HL-60/S4 (cell line): Measurements from ENCODE around the gene HSF4.

ENCODE experiments used
- in situ Hi-C: fragments of 300-500 bp; cut with MboI; formaldehyde crosslinking; loops from 2 replicates; pipeline ENCODE4 v1.14.3; 2022; ENCODE audit warnings: low sequenced_read_pairs

HSF4 gene

DNA sequence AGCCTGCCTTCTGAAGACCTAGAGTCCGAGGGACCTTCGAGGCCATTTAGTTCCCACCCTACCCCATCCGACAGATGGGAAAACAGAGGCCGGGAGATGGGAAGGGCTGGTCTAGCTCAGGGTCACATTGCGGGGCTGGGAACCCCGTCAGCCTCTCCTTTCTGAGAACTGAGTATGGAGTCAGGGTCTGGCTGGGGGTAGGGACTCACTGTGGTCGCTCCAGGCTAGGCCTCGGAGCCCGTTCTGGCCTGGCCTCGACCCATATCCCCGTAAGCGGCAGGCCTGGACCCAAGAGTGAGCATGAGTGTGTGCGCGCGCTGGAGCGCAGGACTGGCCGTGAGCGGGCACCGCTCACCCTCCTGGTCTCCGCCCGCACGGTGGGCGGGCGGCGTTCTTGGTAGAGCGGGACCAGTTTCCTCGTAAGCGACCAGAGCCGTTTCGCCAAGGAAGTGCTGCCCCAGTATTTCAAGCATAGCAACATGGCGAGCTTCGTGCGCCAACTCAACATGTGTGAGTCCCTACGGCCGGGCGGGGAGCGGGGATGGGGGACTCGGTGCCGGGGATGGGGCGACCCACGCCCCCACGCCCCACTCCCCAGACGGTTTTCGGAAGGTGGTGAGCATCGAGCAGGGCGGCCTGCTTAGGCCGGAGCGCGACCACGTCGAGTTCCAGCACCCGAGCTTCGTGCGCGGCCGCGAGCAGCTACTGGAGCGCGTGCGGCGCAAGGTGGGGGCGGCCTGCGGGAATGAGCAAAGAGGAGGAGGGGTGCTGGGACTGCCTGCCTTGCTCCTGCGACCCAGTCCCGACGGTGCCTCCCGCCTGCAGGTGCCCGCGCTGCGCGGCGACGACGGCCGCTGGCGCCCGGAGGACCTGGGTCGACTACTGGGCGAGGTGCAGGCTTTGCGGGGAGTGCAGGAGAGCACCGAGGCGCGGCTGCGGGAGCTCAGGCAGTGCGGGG is 855 bp downstream of the HSF4 start:
- in situ Hi-C loops: no loop called here

DNA sequence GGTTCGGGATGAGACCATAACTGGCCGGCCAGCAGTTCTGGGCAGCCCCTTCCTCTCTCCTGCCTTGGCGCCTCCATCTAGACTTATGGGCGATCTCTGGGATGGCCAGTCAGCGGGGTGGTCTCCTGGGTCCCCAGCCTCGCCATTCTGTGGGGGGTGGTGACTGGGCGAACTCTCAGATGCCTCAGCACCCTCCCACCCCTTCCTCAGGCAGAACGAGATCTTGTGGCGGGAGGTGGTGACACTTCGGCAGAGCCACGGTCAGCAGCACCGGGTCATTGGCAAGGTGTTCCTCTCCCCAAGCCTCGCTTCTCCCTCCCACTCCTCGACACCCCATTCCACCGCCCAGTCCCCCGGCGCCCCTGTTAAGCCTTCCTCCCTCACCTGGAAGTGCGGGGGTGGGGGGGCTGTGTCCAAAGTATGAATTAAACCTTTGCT is 1.6 kb downstream of the HSF4 start:
- in situ Hi-C loops: no loop called here

DNA sequence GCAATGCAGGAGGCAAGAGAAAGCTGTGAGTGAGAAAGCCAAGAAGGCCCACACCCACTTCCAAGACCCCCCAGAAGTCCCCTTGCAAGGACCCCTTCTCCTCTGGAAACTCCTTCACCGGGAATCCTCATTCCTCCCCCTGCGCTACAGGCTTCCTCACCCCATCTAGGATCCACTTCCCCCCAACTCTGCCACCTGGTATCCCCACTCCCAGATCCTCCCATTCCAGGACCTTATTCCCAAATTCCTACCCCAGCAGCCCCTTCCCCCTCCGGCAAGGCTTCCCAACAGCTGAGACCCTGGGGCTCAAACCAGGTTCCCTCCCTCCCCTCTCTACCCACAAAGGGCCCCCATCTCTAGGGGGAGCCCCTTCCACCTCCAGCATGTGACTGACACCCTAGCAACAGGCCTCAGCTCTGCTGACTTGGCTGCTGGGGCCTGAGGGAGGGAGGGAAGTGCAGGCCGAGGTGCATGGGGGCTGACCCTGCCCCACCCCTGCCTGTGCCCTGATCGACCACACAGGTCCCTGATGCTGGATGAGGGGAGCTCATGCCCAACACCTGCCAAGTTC is 2.1 kb downstream of the HSF4 start:
- in situ Hi-C loops: no loop called here

DNA sequence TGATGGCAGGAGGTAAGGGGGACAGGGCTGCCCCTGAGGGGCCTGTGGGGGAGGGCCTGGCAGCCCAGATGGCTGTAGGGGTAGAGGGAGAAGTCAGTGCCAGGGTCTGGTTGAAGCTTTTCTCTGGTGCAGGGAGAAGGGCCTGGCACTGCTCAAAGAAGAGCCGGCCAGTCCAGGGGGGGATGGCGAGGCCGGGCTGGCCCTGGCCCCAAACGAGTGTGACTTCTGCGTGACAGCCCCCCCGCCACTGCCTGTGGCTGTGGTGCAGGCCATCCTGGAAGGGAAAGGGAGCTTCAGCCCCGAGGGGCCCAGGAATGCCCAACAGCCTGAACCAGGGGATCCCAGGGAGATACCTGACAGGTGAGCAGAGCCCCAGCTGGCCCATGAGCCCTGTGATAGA is 3.0 kb downstream of the HSF4 start:
- in situ Hi-C loops: no loop called here

DNA sequence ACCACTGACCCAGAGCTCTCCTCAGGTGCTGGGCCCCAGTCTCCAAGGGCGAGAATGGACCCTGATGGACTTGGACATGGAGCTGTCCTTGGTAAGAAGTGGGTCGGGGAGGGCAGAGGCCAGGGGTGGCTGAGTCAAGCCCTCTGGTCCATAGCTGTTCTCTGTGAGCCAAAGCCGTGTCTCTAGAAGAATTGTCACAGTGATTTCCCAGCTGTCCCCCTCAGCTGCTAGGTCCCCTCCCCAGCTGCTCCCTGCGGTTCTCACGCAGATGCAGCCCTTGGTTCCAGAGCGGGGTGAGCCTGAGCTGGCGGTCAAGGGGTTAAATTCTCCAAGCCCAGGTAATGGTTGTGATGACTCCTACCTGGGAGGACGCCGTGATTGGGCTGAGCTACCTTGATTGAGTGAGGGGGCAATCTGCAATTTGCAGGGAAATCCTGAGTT is 4.5 kb downstream of the HSF4 start:
- in situ Hi-C loops: no loop called here

DNA sequence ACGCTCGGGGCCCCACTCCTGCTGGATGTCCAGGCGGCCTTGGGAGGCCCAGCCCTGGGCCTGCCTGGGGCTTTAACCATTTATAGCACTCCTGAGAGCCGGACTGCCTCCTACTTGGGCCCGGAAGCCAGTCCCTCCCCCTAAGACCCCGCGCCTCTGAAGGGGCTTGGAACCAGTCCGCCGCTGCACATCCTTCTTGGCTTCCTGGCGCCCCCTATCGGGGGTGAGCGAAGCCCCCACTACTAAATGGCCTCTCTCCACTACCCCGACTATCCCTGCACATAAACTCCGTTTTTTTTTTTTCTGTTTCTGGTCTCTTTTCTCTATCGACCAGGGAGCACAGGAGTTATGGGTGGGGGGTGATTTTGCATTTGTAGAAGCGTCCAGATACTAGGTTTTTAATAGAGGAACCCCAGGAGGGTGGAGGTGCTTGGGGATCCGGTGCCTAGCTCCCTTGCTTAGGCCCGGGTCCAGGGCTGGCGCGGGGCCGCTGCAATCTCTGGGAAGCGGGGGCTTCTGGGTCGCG is 5.2 kb downstream of the HSF4 start:
- in situ Hi-C loops: no loop called here

DNA sequence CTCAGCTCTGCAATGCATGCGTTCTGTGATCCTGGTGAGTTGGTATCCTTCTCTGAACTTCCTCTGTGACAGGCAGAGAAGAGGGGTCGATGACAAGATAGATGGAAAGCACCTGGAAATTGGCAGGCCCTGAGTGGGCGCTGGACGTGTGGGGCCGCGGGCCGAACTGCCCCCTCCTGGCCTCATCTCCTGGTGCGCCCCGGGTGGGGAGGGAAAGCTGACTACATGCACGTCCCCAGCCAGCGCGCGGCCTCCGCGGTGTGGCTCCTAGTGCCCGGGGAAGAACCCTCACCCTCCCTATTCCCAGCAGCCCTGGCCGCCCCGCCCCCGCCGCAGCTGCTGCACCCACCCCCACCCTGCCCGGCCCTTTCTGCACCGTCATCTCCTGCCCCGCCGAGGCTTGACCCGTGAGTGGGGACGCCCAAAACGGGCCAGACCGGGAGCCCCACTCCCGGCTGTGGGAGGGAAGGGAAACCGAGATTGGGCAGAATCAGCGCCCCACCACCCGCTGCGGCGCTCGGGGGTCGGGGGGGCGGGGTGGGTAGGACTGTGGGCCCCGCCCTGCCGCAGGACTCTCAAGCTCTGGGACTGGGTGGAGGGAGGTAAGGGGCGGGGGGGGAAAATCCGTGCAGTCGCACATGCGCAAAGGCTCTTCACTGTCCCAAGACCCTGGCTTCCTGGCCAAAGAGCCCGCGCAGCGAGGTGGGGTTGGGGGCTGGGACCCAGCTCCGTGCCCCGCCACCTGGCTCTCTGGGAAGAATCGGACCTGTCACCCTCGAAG is 5.8 kb downstream of the HSF4 start, which contains the start of gene NOL3:
NOL3 (plus strand) TSS at position 371 of the 781 bp plus-strand sequence.
- in situ Hi-C loops: no loop called here

DNA sequence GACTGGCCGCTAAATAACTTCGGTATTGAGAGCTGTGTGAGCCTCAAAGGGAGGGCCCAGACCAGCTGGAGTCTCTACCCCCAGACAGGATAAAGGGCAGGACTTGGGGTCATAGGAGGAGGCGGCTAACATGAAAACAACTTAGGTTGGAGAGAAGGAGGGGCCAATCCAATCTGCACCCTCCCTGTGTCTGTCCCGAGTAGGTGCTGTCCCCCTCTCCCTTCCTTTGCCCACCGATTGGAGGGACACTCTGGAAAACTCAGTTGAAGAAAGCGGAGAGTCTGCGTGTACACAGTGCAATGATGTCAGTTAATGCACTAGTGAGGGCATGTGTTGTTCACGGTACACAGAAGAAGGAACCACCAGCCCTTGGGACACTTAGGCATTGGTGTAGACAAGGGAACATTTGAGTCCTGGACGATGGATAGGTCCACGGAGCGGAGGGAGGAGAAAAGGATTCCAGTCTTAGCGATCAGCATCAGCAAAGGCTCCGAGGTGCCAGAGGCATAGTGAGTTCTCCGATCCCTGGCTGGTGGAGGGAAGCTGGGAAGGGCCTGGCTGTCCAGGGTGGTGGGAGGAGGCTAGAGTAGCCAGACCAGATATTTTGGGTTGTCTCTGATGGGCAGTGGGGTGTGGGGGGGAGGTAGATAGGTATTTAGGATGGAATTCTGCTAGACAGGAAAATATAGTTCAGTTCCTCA is 6.6 kb downstream of the HSF4 start:
- in situ Hi-C loops: no loop called here

DNA sequence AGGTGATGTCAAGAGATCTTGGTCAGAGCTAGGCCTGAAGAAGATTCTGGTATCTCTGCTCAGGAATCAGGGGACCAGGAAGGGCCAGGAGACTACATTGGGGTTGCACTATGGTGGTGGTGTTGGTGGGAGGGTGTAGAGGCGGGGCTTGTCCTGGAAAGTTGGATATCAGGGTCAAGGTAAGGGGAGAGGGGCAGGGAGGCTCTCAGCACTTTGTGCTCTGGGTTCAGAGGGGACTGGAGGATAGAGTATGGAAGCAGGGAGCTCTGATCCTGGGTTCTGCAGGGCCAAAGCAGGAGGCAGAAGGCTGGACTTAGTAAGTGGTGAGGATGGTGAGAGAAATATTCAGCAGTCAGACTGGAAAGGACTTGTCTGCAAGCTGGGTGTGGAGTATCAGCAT is 8.8 kb downstream of the HSF4 start:
- in situ Hi-C loops: no loop called here

DNA sequence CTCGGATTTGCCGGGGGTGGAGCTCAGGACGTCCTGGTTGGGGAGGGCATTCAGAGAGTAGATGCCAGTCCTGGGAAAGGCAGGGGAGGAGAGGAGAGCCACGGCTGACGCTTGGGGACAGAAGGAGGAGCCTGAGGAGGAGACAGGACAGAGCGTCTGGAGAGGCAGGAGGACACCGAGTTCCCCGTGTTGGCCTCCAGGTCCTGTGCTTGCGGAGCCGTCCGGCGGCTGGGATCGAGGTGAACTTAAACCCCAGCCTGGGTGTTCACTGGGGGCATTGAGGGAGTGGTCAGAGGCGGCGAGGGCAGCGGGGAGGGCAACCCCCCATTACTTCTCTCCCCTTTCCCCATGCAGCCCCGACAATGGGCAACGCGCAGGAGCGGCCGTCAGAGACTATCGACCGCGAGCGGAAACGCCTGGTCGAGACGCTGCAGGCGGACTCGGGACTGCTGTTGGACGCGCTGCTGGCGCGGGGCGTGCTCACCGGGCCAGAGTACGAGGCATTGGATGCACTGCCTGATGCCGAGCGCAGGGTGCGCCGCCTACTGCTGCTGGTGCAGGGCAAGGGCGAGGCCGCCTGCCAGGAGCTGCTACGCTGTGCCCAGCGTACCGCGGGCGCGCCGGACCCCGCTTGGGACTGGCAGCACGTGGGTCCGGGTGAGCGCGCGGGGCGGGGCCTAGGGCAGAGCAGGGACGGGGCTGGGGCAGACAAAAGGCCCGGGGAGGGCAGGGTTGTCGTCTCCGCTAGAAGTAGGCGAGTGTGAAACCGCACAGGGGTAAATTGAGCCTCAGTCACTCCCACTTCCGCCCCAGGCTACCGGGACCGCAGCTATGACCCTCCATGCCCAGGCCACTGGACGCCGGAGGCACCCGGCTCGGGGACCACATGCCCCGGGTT is 9.5 kb downstream of the HSF4 start:
- in situ Hi-C loops: no loop called here

DNA sequence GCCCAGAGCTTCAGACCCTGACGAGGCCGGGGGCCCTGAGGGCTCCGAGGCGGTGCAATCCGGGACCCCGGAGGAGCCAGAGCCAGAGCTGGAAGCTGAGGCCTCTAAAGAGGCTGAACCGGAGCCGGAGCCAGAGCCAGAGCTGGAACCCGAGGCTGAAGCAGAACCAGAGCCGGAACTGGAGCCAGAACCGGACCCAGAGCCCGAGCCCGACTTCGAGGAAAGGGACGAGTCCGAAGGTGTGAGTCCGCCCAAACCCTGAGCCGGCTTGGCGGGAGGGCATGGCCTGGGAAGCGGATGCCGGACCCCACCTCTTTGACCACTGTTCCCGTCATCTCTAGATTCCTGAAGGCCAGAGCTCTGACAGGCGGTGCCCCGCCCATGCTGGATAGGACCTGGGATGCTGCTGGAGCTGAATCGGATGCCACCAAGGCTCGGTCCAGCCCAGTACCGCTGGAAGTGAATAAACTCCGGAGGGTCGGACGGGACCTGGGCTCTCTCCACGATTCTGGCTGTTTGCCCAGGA is 10.2 kb downstream of the HSF4 start:
- in situ Hi-C loops: no loop called here

DNA sequence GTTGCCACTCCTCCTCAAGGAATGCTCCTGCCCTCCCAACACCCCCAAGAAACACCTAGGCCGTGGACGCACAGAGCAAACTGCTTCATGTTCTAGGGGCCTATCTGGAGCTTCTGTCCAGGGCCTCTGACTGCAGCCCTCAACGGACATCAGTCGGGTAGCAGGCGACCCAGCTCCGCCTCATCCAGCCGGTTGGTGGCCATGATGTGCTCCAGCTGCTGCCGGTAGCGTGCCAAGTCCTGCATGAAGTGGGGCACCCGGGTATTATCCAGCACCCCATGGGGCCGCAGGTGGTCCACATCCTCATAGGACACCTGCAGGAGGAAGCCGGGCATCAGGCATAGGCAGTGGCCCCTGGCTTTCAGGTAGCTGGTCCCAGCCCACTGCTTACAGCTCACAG is 12.1 kb downstream of the HSF4 start:
- in situ Hi-C loops: no loop called here

DNA sequence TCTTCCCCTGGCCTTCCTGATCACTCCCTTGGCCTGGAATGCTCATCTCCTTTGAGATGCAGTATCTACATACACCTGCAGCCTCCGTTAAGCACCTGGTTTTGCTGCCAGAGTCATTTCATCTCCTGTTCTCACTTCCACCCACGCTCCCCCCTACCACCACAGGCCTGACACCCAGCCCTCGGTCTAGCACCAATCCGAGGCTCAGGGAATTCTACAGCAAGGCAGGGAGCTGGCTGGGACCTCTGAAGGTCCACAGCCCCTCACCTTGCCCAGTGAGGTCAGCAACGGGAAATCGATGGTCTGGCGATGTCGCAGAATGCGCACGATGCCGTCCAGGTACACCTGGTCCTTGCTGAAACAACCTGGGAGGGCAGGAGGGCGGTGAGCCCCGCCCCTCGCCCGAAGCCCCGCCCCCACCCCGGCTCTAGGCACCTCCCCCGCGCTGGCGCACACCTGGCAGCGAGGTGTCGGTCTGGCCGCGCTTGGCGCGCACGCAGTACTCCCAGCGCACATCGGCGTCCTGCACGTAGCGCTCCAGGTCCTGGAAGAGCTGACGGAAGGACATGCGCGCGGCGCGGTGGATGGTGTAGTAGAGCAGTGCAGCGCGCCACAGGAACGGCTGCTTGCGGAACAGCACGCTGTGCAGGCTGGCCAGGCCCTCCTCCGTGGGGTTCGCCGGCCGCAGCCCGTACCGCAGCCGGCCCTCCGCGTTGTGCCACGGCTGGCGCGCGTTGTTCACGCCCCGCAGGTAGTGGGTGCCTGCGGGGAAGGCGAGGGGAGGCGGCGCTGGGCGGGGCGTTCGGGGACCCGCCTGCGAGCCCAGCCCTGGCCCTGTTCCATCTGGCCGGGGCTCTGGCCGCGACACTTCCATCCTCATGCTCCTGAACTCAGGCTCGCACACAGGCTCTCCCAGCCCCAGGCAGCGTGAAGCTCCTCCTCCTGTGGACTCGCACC is 13.5 kb downstream of the HSF4 start:
- in situ Hi-C loops: no loop called here

DNA sequence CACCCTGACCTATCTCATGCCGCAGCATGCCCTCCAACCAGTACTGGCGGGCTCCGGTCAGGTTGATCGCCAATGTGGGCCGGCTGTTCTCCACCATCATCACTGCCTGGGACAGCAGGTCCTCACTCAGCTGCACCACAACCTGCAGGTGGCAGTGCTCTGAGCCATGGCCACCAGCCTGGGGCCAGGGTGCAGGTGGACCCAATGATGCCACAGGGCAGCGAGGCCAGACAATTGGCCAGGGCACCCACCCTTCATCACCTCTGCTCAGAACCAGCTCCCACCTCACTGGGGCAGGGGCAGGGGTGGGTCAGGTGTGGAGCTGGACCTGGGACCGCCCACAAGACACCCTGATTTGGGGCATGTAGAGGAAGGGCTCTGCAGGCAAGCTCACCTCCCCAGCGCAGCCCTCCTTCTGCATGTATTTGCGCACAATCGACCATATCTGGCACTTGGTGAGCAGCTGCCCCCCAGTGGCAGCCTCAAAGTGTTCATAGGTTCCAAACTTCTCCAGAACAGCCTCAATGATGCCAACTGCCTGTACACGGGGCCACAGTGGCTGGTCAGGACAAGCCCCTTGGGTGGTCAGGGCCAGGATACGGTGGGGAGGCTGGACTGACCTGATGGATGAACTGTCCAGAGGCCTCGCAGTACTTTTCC is 15.0 kb downstream of the HSF4 start:
- in situ Hi-C loops: no loop called here

DNA sequence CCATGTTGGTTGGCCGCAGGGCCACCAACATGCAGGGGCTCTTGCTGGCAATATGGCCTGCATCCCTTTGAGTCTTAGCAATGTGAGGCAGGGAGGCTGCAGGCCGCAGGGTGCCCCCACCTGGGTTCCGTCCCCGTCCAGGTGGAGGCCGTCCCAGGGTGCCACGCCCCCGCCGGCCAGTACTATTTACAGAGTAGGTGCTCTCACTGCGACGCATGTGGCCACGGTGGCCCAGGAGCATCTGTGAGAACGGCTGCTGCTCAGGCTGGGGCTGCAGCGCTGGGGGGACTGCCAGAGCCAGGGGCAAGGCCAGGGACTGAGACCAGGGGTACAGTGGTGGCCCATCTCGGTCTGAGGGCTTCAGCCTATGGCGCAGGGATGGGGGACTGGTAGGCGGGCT is 15.6 kb downstream of the HSF4 start:
- in situ Hi-C loops: no loop called here

DNA sequence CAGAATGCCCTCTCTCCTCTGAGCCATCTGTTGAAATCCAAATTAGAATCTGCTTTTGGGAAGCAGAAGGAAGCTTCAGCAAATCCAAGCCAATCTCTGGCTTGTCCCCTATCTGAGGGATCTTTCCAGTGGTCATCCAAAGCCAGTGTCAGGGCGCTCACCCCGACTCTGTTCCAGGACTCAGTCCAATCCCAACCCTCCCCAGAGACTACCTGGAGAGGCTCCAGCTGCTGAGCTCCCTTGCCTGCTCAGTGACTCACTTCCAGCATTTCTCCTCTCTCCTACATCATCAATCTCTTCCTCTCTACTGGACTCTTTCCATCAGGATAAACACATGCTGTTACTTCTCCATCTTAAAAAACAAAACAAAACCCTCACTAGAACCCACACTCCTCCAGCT is 16.8 kb downstream of the HSF4 start:
- in situ Hi-C loops: no loop called here

DNA sequence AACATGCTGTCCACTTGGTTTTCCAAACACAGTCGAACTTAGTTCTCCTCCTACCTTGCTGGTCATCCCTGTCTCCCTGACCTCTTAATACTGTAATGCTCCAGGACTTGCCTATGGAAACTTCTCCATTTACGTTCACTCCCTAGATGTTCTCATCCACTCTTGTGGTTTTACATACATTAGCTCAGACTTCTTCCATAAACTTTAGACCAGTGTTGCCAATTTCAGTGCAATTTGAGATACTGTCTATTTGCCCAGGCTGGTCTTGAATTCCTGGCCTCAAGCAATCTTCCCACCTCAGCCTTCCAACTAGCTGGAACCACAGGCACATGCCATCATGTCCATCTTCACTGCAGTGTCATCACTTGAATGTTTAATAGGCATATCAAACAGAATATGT is 17.7 kb downstream of the HSF4 start:
- in situ Hi-C loops: no loop called here

DNA sequence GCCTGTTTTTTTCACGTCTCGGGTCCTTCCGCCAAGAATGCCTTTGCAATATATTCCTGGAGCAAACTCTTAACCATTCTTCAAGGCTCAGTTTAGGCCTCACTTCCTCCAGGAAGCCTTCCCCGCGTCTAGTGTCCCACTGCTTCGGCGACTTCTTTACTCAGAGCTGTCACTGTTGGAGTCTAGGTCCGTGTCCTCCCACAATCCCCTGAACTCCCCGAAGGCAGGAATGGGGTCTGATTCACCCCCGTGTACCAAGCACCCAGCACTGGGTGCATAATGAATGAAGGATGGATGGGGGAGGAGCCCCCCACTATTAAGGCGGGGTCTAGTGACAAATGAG is 18.7 kb downstream of the HSF4 start:
- in situ Hi-C loops: no loop called here
